PC-9 (cell line): Measurements from ENCODE around the gene HMGCS1. TPM values are rescaled to one million over a fixed set of nuclear protein-coding genes. Genes with fewer than 3 reads are reported as not detected.
"Not testable (repeated sequence)": the region's sequence is repeated elsewhere in the genome, so short reads cannot be mapped to it uniquely, and the experiment has no call there.

ENCODE experiments used
- BruUV-seq: library from RNA; stranded (reverse); fragments of 400-500 nt; replicated peaks from 2 replicates; lab custom pipeline; 2021; lab: Mats Ljungman, UMichigan
- CTCF ChIA-PET: fragments of 300-600 bp; sonication (Branson Sonifier 250); formaldehyde crosslinking; loops from one replicate; lab custom pipeline; 2022; ENCODE audit warnings: antibody characterized with exemption; lab: Charles Lee
- POLR2A ChIA-PET: fragments of 300-600 bp; sonication (Branson Sonifier 250); formaldehyde crosslinking; loops from one replicate; lab custom pipeline; 2022; ENCODE audit warnings: antibody characterized with exemption; ENCODE audit not compliant: unreplicated experiment; lab: Charles Lee
- DNase-seq, 2 experiments: peaks; one replicate each; pipeline versions ENCODE4 v3.0.0 to v3.0.0-alpha.2; 2015 to 2022; ENCODE audit warnings: mixed read lengths in 1 of 2
- H2AFZ ChIP-seq: fragments of 200-600 bp; sonication (generic); 2 replicates; pipeline ENCODE4 v1.8.1; 2017; ENCODE audit warnings: antibody characterized with exemption
- H3F3A ChIP-seq: fragments of 200-600 bp; sonication (generic); 2 replicates; pipeline ENCODE4 v1.8.1; 2017; ENCODE audit warnings: antibody characterized with exemption, mild to moderate bottlenecking, low read depth; ENCODE audit not compliant: insufficient read depth
- H3K27ac ChIP-seq: fragments of 200-600 bp; sonication (generic); 2 replicates; pipeline ENCODE4 v1.6.1; 2016; ENCODE audit warnings: mixed run types
- H3K27me3 ChIP-seq: fragments of 200-600 bp; sonication (generic); 2 replicates; pipeline ENCODE4 v1.6.1; 2016; ENCODE audit warnings: low read depth, mixed run types; ENCODE audit not compliant: insufficient read depth
- H3K36me3 ChIP-seq: fragments of 200-600 bp; sonication (generic); 2 replicates; pipeline ENCODE4 v1.6.1; 2016; ENCODE audit warnings: low read depth, mixed run types
- H3K4me1 ChIP-seq: fragments of 200-600 bp; sonication (generic); replicated peaks from 2 replicates; pipeline ENCODE4 v1.6.1; 2016; ENCODE audit warnings: mixed run types; ENCODE audit not compliant: insufficient read depth
- H3K4me2 ChIP-seq: fragments of 200-600 bp; sonication (generic); 2 replicates; pipeline ENCODE4 v1.6.1; 2017; ENCODE audit warnings: mixed run types
- H3K4me3 ChIP-seq: fragments of 200-600 bp; sonication (generic); 2 replicates; pipeline ENCODE4 v1.6.1; 2016; ENCODE audit warnings: mixed run types
- H3K79me2 ChIP-seq: fragments of 200-600 bp; sonication (generic); 2 replicates; pipeline ENCODE4 v1.6.1; 2017; ENCODE audit warnings: low read depth, mixed run types
- H3K9me2 ChIP-seq: fragments of 200-600 bp; sonication (generic); 2 replicates; pipeline ENCODE4 v1.8.1; 2017; ENCODE audit warnings: mild to moderate bottlenecking; ENCODE audit not compliant: insufficient read depth
- H3K9me3 ChIP-seq: fragments of 200-600 bp; sonication (generic); 2 replicates; pipeline ENCODE4 v1.8.1; 2016; ENCODE audit warnings: low read depth; ENCODE audit not compliant: insufficient read depth
- H4K20me1 ChIP-seq: fragments of 200-600 bp; sonication (generic); 2 replicates; pipeline ENCODE4 v1.8.1; 2017; ENCODE audit not compliant: insufficient read depth
- CTCF ChIP-seq: fragments of 200-600 bp; sonication (generic); conservative IDR thresholded peaks from 2 replicates; pipeline ENCODE4 v1.6.1; 2017; ENCODE audit warnings: mixed run types, antibody characterized with exemption, mild to moderate bottlenecking, moderate library complexity
- EZH2 ChIP-seq: fragments of 200-600 bp; sonication (generic); IDR thresholded peaks from 2 replicates; pipeline ENCODE4 v1.8.0; 2017; ENCODE audit warnings: antibody characterized with exemption, low read depth
- intact Hi-C: fragments of 100-400 bp; cut with micrococcal nuclease; formaldehyde crosslinking; loops from one replicate; pipeline ENCODE4 v1.10.0; 2022; ENCODE audit not compliant: unreplicated experiment
- total RNA-seq: library from RNA; stranded (reverse); gene quantifications from 2 replicates; pipeline ENCODE4 v1.2.3, GENCODE V29; 2021

The HMGCS1 gene
- total RNA-seq, 1 experiment from 2014 or later: 189 TPM

GRCh38 chr5:43335681-43336080, 22.5 kb upstream of the HMGCS1 start:
- no peaks in the 10 kb centered on the region for H4K20me1 ChIP-seq
- POLR2A ChIA-PET: no interaction called here
- no peak overlapping the region for H3K27ac ChIP-seq
- no TSS peak for BruUV-seq
- CTCF ChIA-PET: no interaction called here
- H2AFZ ChIP-seq: no peak overlapping the region
- no peak overlapping the region for H3K4me3 ChIP-seq
- H3K79me2 ChIP-seq: no peaks in the 10 kb centered on the region
- intact Hi-C loops: no loop called here
- TF ChIP-seq CTCF: no peak
- no peak for TF ChIP-seq EZH2
- no peaks in the 10 kb centered on the region for H3K9me2 ChIP-seq
- DNase-seq: no peak
- H3F3A ChIP-seq: peaks cover 12% of the 10 kb centered on the region
- peaks cover 32% of the 10 kb centered on the region for H3K9me3 ChIP-seq
- H3K4me1 ChIP-seq: no peaks in the 10 kb centered on the region
- H3K36me3 ChIP-seq: no peaks in the 10 kb centered on the region
- peaks cover 9% of the 10 kb centered on the region for H3K27me3 ChIP-seq
- H3K4me2 ChIP-seq: no peak overlapping the region

- BruUV-seq: no TSS peak
- Histone ChIP-seq H3K79me2 (no peaks in the 10 kb centered on the region), H3K4me3 (no peak overlapping the region), H3K36me3 (no peaks in the 10 kb centered on the region), H3K9me2 (no peaks in the 10 kb centered on the region), H3K27me3 (peaks cover 19% of the 10 kb centered on the region), H3K27ac (no peak overlapping the region), H2AFZ (no peak overlapping the region), H3K4me1 (no peaks in the 10 kb centered on the region), H4K20me1 (no peaks in the 10 kb centered on the region), H3F3A (peaks cover 12% of the 10 kb centered on the region), H3K9me3 (peaks cover 31% of the 10 kb centered on the region), H3K4me2 (no peak overlapping the region)
- POLR2A ChIA-PET: no interaction called here
- peak in 1 of 2 experiments; percentile 32 for DNase-seq
- TF ChIP-seq CTCF (no peak), EZH2 (no peak)
- CTCF ChIA-PET: no interaction called here
- intact Hi-C loops: no loop called here
These were observed 19.2 kb upstream of the HMGCS1 start for GRCh38 chr5:43332401-43332800.

GRCh38 chr5:43325624-43326023, 12.4 kb upstream of the HMGCS1 start:
- H2AFZ ChIP-seq, BruUV-seq, CTCF ChIA-PET, H3F3A ChIP-seq, H4K20me1 ChIP-seq, H3K4me2 ChIP-seq, H3K4me1 ChIP-seq, H3K9me2 ChIP-seq, H3K79me2 ChIP-seq, H3K27me3 ChIP-seq, H3K4me3 ChIP-seq, H3K27ac ChIP-seq, POLR2A ChIA-PET, H3K36me3 ChIP-seq, intact Hi-C loops, DNase-seq: not testable (repeated sequence)
- peaks cover 11% of the 10 kb centered on the region; the same call in 1 of the 2 replicates for H3K9me3 ChIP-seq

GRCh38 chr5:43323488-43323887, 10.3 kb upstream of the HMGCS1 start:
- H3K27me3 ChIP-seq, POLR2A ChIA-PET, BruUV-seq, H3K4me3 ChIP-seq, H3K27ac ChIP-seq, H3F3A ChIP-seq, H2AFZ ChIP-seq, H4K20me1 ChIP-seq, H3K4me2 ChIP-seq, H3K9me2 ChIP-seq, H3K4me1 ChIP-seq, DNase-seq, CTCF ChIA-PET, H3K79me2 ChIP-seq, H3K9me3 ChIP-seq, H3K36me3 ChIP-seq, intact Hi-C loops: not testable (repeated sequence)
